Loucy (cell line): ENCODE measurements around the gene CHIT1.
"Not testable (repeated sequence)": the region's sequence is repeated elsewhere in the genome, so short reads cannot be mapped to it uniquely, and the experiment has no call there.

Experiments used
- EZH2phosphoT487 ChIP-seq: fragments of 200-600 bp; IDR thresholded peaks from 2 replicates; pipeline ENCODE4 v1.6.1; 2018; ENCODE audit warnings: antibody characterized with exemption, mild to moderate bottlenecking, moderate library complexity, borderline replicate concordance
- TF ChIP-seq, protein P1 (sequence below): fragments of 200-600 bp; sonication (generic); conservative IDR thresholded peaks from 2 replicates; pipeline ENCODE4 v1.5.1; 2014; ENCODE audit warnings: mild to moderate bottlenecking, antibody characterized with exemption, low read length

DNA sequence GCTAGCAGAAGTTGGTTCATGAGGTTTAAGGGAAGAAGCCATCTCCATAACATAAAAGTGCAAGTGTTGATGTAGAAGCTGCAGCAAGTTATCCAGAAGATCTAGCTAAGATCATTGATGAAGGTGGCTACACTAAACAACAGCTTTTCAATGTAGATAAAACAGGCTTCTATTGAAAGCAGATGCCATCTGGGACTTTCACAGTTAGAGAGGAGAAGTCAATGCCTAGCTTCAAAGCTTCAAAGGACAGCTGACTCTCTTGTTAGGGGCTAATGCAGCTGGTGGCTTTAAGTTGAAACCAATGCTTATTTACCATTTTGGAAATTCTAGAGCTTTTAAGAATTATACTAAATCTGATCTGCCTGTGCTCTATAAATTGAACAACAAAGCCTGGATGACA, 25.3 kb upstream of the CHIT1 start:
- TF ChIP-seq, protein P1, sequence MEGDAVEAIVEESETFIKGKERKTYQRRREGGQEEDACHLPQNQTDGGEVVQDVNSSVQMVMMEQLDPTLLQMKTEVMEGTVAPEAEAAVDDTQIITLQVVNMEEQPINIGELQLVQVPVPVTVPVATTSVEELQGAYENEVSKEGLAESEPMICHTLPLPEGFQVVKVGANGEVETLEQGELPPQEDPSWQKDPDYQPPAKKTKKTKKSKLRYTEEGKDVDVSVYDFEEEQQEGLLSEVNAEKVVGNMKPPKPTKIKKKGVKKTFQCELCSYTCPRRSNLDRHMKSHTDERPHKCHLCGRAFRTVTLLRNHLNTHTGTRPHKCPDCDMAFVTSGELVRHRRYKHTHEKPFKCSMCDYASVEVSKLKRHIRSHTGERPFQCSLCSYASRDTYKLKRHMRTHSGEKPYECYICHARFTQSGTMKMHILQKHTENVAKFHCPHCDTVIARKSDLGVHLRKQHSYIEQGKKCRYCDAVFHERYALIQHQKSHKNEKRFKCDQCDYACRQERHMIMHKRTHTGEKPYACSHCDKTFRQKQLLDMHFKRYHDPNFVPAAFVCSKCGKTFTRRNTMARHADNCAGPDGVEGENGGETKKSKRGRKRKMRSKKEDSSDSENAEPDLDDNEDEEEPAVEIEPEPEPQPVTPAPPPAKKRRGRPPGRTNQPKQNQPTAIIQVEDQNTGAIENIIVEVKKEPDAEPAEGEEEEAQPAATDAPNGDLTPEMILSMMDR, result not testable (repeated sequence)
- not testable (repeated sequence) for TF ChIP-seq EZH2phosphoT487
